K562 (cell line): ENCODE data around the gene GARNL3. TPM values are rescaled to one million over a fixed set of nuclear protein-coding genes. Genes with fewer than 3 reads are reported as not detected.

ENCODE experiments used
- ATAC-seq: fragments of 200-7000 bp; cut with Tn5 transposase; 3 replicates; pipeline ENCODE4 v1.9.1; 2020; ENCODE audit warnings: moderate library complexity
- BruUV-seq: library from RNA; stranded (reverse); fragments of 400-500 nt; replicated peaks from 2 replicates; lab custom pipeline; 2021; lab: Mats Ljungman, UMichigan
- CTCF ChIA-PET: fragments of 300-600 bp; formaldehyde crosslinking; extraction: SDS; loops from one replicate; lab custom pipeline; 2021; ENCODE audit warnings: low intra/inter-chr PET ratio; lab: Yijun Ruan, JAX
- POLR2A ChIA-PET: fragments of 300-600, 350-650 bp; sonication (Branson Sonifier 250); formaldehyde crosslinking; extraction: SDS; loops from one replicate; lab custom pipeline; 2021; ENCODE audit warnings: antibody characterized with exemption, inconsistent platforms; lab: Yijun Ruan, JAX
- DNase-seq, 4 experiments: peaks; one replicate each; pipeline versions ENCODE4 v3.0.0 to v3.0.0-alpha.2; 2011 to 2018; ENCODE audit warnings: low spot score in 3 of 4, mixed read lengths in 3 of 4; ENCODE audit errors: extremely low read depth in 1 of 4
- FAIRE-seq: peaks from 2 replicates; lab custom pipeline; 2011; peaks lifted over from hg19 to GRCh38; lab: Jason Lieb, UNC
- H2AFZ ChIP-seq: 2 replicates; pipeline ENCODE4 v1.6.0; 2011; ENCODE audit warnings: low read depth, low read length, control low read depth, inconsistent platforms
- H3K27ac ChIP-seq: fragments of 200-600 bp; 3 replicates; pipeline ENCODE4 v1.8.0; 2011; ENCODE audit warnings: low read depth, mild to moderate bottlenecking, control low read depth, inconsistent platforms, low read length, moderate library complexity, mixed read lengths; ENCODE audit errors: extremely low read depth
- H3K27me3 ChIP-seq, 2 experiments: fragments of 300-600 bp in 1 of 2; 2 replicates in 1 of 2; 3 replicates in 1 of 2; pipeline versions ENCODE4 v1.6.0 to v1.8.0; 2011; ENCODE audit warnings: inconsistent platforms in 2 of 2, low read length in 2 of 2, mild to moderate bottlenecking in 1 of 2, mixed read lengths in 1 of 2, moderate library complexity in 1 of 2; ENCODE audit not compliant: control insufficient read depth in 2 of 2, insufficient read depth in 2 of 2
- H3K36me3 ChIP-seq: fragments of 300-600 bp; 3 replicates; pipeline ENCODE4 v1.8.0; 2011; ENCODE audit warnings: mild to moderate bottlenecking, low read length, inconsistent platforms; ENCODE audit not compliant: control insufficient read depth, insufficient read depth
- H3K4me1 ChIP-seq, 2 experiments: fragments of 200-600 bp in 1 of 2; replicated peaks in 1 of 2; 2 replicates in 1 of 2; 3 replicates in 1 of 2; pipeline versions ENCODE4 v1.5.1 to v1.8.0; 2011; ENCODE audit warnings: inconsistent platforms in 2 of 2, low read length in 2 of 2, mild to moderate bottlenecking in 1 of 2, mixed read lengths in 1 of 2, moderate library complexity in 1 of 2; ENCODE audit not compliant: control insufficient read depth in 2 of 2, insufficient read depth in 2 of 2
- H3K4me2 ChIP-seq: 2 replicates; pipeline ENCODE4 v1.6.1; 2011; ENCODE audit warnings: low read length, control low read depth, inconsistent platforms, mixed read lengths; ENCODE audit not compliant: insufficient read depth
- H3K4me3 ChIP-seq: fragments of 200-600 bp; sonication (generic), shearing (Covaris generic); 2 replicates; pipeline ENCODE4 v1.5.1; 2016; ENCODE audit warnings: control low read depth, inconsistent platforms
- H3K79me2 ChIP-seq: fragments of 200-600 bp; 3 replicates; pipeline ENCODE4 v1.8.0; 2011; ENCODE audit warnings: low read length, inconsistent platforms; ENCODE audit not compliant: control insufficient read depth, insufficient read depth
- H3K9ac ChIP-seq, 2 experiments: 2 replicates each; pipeline versions ENCODE4 v1.6.0 to v1.6.1; 2011; ENCODE audit warnings: low read depth in 2 of 2, low read length in 2 of 2, control low read depth in 1 of 2, inconsistent platforms in 1 of 2, mild to moderate bottlenecking in 1 of 2, mixed read lengths in 1 of 2; ENCODE audit not compliant: insufficient read depth in 1 of 2
- H3K9me1 ChIP-seq: one replicate; pipeline ENCODE4 v1.6.0; 2011; ENCODE audit warnings: inconsistent platforms, mild to moderate bottlenecking, low read length, moderate library complexity; ENCODE audit not compliant: control insufficient read depth, insufficient read depth
- H3K9me3 ChIP-seq: replicated peaks from 2 replicates; pipeline ENCODE4 v1.5.1; 2011; ENCODE audit warnings: low read depth, low read length, inconsistent platforms; ENCODE audit not compliant: control insufficient read depth, insufficient read depth
- H4K20me1 ChIP-seq: replicated peaks from 2 replicates; pipeline ENCODE4 v1.6.1; 2011; ENCODE audit warnings: low read length, inconsistent platforms, mixed read lengths; ENCODE audit not compliant: control insufficient read depth, insufficient read depth
- CBFB ChIP-seq: sonication (generic); formaldehyde crosslinking; IDR thresholded peaks from 2 replicates; pipeline ENCODE4 v1.4.0; 2020; ENCODE audit warnings: mild to moderate bottlenecking, missing genetic modification reagents
- CC2D1A ChIP-seq: fragments of 450-650 bp; IDR thresholded peaks from 2 replicates; pipeline ENCODE4 v1.6.1; 2017; ENCODE audit warnings: mild to moderate bottlenecking
- CXXC5 ChIP-seq: fragments of 250-450 bp; sonication (Bioruptor Pico); IDR thresholded peaks from 2 replicates; pipeline ENCODE4 v1.8.0; 2022; ENCODE audit warnings: inconsistent platforms, mild to moderate bottlenecking, moderate library complexity
- E2F3 ChIP-seq: fragments of 250-450 bp; sonication (Bioruptor Pico); IDR thresholded peaks from 2 replicates; pipeline ENCODE4 v1.4.0; 2020; ENCODE audit warnings: mild to moderate bottlenecking
- FOXJ3 ChIP-seq: sonication (generic); formaldehyde crosslinking; IDR thresholded peaks from 2 replicates; pipeline ENCODE4 v1.4.0; 2020; ENCODE audit warnings: mild to moderate bottlenecking, missing genetic modification reagents
- HES1 ChIP-seq: fragments of 450-650 bp; IDR thresholded peaks from 2 replicates; pipeline ENCODE4 v1.6.1; 2016; ENCODE audit warnings: low read depth, mild to moderate bottlenecking, moderate library complexity
- JUNB ChIP-seq: fragments of 450-650 bp; formaldehyde crosslinking; conservative IDR thresholded peaks from 2 replicates; pipeline ENCODE4 v1.4.0; 2020; ENCODE audit warnings: mild to moderate bottlenecking
- MAX ChIP-seq: sonication (generic); formaldehyde crosslinking; IDR thresholded peaks from 2 replicates; pipeline ENCODE4 v1.9.0; 2022; ENCODE audit warnings: mild to moderate bottlenecking, missing genetic modification reagents
- NCOR1 ChIP-seq: fragments of 450-650 bp; IDR thresholded peaks from 2 replicates; pipeline ENCODE4 v1.6.1; 2016; ENCODE audit warnings: mild to moderate bottlenecking, moderate library complexity
- NEUROD1 ChIP-seq: fragments of 150-350 bp; IDR thresholded peaks from 2 replicates; pipeline ENCODE4 v1.6.1; 2014; ENCODE audit warnings: borderline replicate concordance, low read length, low read depth; ENCODE audit not compliant: partially characterized antibody
- PHF21A ChIP-seq: fragments of 450-650 bp; IDR thresholded peaks from 2 replicates; pipeline ENCODE4 v1.6.1; 2017; ENCODE audit warnings: low read depth, borderline replicate concordance
- POLR2AphosphoS2 ChIP-seq: IDR thresholded peaks from 2 replicates; pipeline ENCODE4 v1.6.1; 2012; ENCODE audit warnings: low read length, improper control_type of control experiment
- SMAD3 ChIP-seq: fragments of 450-650 bp; formaldehyde crosslinking; conservative IDR thresholded peaks from 2 replicates; pipeline ENCODE4 v1.4.0; 2020; ENCODE audit warnings: mild to moderate bottlenecking
- SMARCA4 ChIP-seq: fragments of 450-650 bp; IDR thresholded peaks from 2 replicates; pipeline ENCODE4 v1.6.1; 2016
- TAF7 ChIP-seq: fragments of 450-650 bp; IDR thresholded peaks from 2 replicates; pipeline ENCODE4 v1.6.1; 2016; ENCODE audit warnings: missing genetic modification characterization, missing compliant biosample characterization
- YY1 ChIP-seq, 3 experiments: IDR thresholded peaks; 2 replicates each; pipeline ENCODE4 v1.6.1; 2011; ENCODE audit warnings: low read length in 2 of 3, mild to moderate bottlenecking in 2 of 3, moderate library complexity in 2 of 3, borderline replicate concordance in 1 of 3, control low read depth in 1 of 3, low read depth in 1 of 3; ENCODE audit not compliant: insufficient read depth in 3 of 3, insufficient replicate concordance in 2 of 3, control insufficient read depth in 1 of 3, insufficient read length in 1 of 3; ENCODE audit errors: extremely low read depth in 1 of 3
- ZNF134 ChIP-seq: fragments of 250-450 bp; sonication (Bioruptor Pico); conservative IDR thresholded peaks from 2 replicates; pipeline ENCODE4 v1.4.0; 2020
- ZNF224 ChIP-seq: sonication (generic); formaldehyde crosslinking; IDR thresholded peaks from 2 replicates; pipeline ENCODE4 v1.8.0; 2022; ENCODE audit warnings: mild to moderate bottlenecking, missing genetic modification reagents
- WGBS: fragments of 100-300 bp; shearing (Covaris generic); methylation state at CpG from one replicate; pipeline ENCODE4 v1.1.6; 2016; ENCODE audit warnings: low coverage, mixed read lengths; ENCODE audit not compliant: insufficient coverage; ENCODE audit errors: missing lambda C conversion rate; 5-methylcytosine and 5-hydroxymethylcytosine counted together
- in situ Hi-C: fragments of 300-500 bp; cut with MboI; formaldehyde crosslinking; loops from 4 replicates; pipeline ENCODE4 v1.15.0; 2018; ENCODE audit warnings: inconsistent platforms, mixed read lengths
- intact Hi-C: fragments of 100-400 bp; cut with micrococcal nuclease; formaldehyde crosslinking; loops from 2 replicates; pipeline ENCODE4 v1.14.2; 2022
- polyA plus RNA-seq, 8 experiments: library from polyadenylated mRNA; depleted of rRNA in 4 of 8; stranded (reverse) in 5 of 8; unstranded in 3 of 8; fragments of >200 nt; fragmentation: Nextera tagmentation in 2 of 8; fragmentation: Illumina TruSeq in 1 of 8; extraction: Ambion mirVana in 2 of 8; extraction: Trizol in 1 of 8; gene quantifications; 2 replicates each; pipeline versions ENCODE4 v1.2.1 to v1.2.3, GENCODE V29; 2011 to 2014; ENCODE audit warnings: inconsistent platforms in 1 of 8, missing spikeins in 1 of 8
- total RNA-seq, 7 experiments: library from RNA; depleted of rRNA in 6 of 7; stranded (reverse); fragments of >200 nt in 6 of 7; fragmentation: Illumina TruSeq in 2 of 7; extraction: Trizol in 2 of 7; gene quantifications; 2 replicates each; pipeline versions ENCODE4 v1.2.1 to v1.2.3, GENCODE V29; 2011 to 2021; ENCODE audit warnings: low replicate concordance in 1 of 7

The GARNL3 gene
- total and polyA plus RNA-seq, 9 of the 15 experiments (the other 6 are each of a cell fraction or from before 2014, with no cell fraction given) = 0.35 to 2.7 (median 1.6) TPM

GRCh38 chr9:127215268-127216209 is 49.0 kb upstream of the GARNL3 start:
- no peak overlapping the region for H3K9ac ChIP-seq
- FAIRE-seq = no peak
- H3K4me2 ChIP-seq = no peak overlapping the region
- no peaks in the 10 kb centered on the region for H3K9me3 ChIP-seq
- ChIA-PET CTCF (no interaction called here), POLR2A (interaction anchor here (0.6 to 1.2 kb wide), 3 partner anchors 8 to 174 kb away, joined by 3 read pairs; no protein-coding TSS in a partner anchor)
- BruUV-seq = no TSS peak
- H3K9me1 ChIP-seq = no peaks in the 10 kb centered on the region
- H3K27ac ChIP-seq = no peak overlapping the region
- no peaks in the 10 kb centered on the region for H3K36me3 ChIP-seq
- intact Hi-C loops = loop anchor here (5.0 kb wide), 2 partner anchors 182 to 282 kb away; partner anchors contain the start of gene SLC2A8
- DNase-seq = no peak
- H3K4me3 ChIP-seq = no peak overlapping the region
- no peaks in the 10 kb centered on the region for H3K79me2 ChIP-seq
- peaks cover 27 to 74% of the 10 kb centered on the region in 2 experiments for H3K27me3 ChIP-seq
- ATAC-seq = no peak
- WGBS = 9% methylated on average over 14 of the region's 14 CpGs
- TF ChIP-seq E2F3 (no peak), ZNF134 (CRISPR knock-in tag) (no peak), FOXJ3 (no peak), NEUROD1 (no peak), ZNF224 (CRISPR knock-in tag) (no peak), TAF7 (tag) (no peak), SMAD3 (CRISPR knock-in tag) (no peak), CBFB (CRISPR knock-in tag) (no peak), YY1 (IDR thresholded peaks at IDR 0.05; ENCODE audit: borderline replicate concordance in 1 of 3, control insufficient read depth in 1 of 3, extremely low read depth in 1 of 3, insufficient read depth in 3 of 3, insufficient read length in 1 of 3, insufficient replicate concordance in 2 of 3, low read depth in 1 of 3, low read length in 2 of 3) (no peak), SMARCA4 (no peak), JUNB (CRISPR knock-in tag) (no peak), POLR2AphosphoS2 (no peak), PHF21A (no peak), CXXC5 (CRISPR knock-in tag) (no peak), NCOR1 (no peak), CC2D1A (no peak), HES1 (no peak), MAX (CRISPR knock-in tag) (no peak)
- no peak overlapping the region for H2AFZ ChIP-seq
- in situ Hi-C loops = loop anchor here (10.0 kb wide), 1 partner anchor 709 kb away; no protein-coding TSS in a partner anchor
- peaks cover 0 to 6% of the 10 kb centered on the region in 2 experiments; a peak in 1 of 5 replicates for H3K4me1 ChIP-seq
- H4K20me1 ChIP-seq = 0 out of 2 replicates have a peak, but pooled peaks cover 3% of the 10 kb centered on the region
